ENCODE data around the gene OTOG.

The OTOG gene

GRCh38 chr11:17547051-17547577 is at the start of gene OTOG:
TSS of gene OTOG (plus strand) at chr11:17547259. CDS start at chr11:17547373, 114 bp downstream.
- no peak for DNase-seq

- DNase-seq, result no peak
Measured at GRCh38 chr11:17498058-17498457, 49.0 kb upstream of the OTOG start.

GRCh38 chr11:17498475-17498874 is 48.6 kb upstream of the OTOG start:
- DNase-seq, result no peak

GRCh38 chr11:17500673-17501072 is 46.4 kb upstream of the OTOG start:
- no peak for DNase-seq

- DNase-seq, result no peak
Measured at GRCh38 chr11:17502630-17503029, 44.4 kb upstream of the OTOG start.

GRCh38 chr11:17504330-17505107 is 42.5 kb upstream of the OTOG start:
- peak; percentile 67 for DNase-seq

GRCh38 chr11:17505146-17505545 is 41.9 kb upstream of the OTOG start:
- DNase-seq, result no peak

- no peak for DNase-seq
Measured at GRCh38 chr11:17506314-17506713, 40.7 kb upstream of the OTOG start.

- no peak for DNase-seq
Measured at GRCh38 chr11:17506942-17507341, 40.1 kb upstream of the OTOG start.

- no peak for DNase-seq
Measured at GRCh38 chr11:17507773-17508172, 39.3 kb upstream of the OTOG start.

- no peak for DNase-seq
Measured at GRCh38 chr11:17508306-17508705, 38.8 kb upstream of the OTOG start.

GRCh38 chr11:17508791-17509190 is 38.3 kb upstream of the OTOG start:
- DNase-seq, result no peak

- no peak for DNase-seq
Measured at GRCh38 chr11:17510507-17511206, 36.4 kb upstream of the OTOG start.

- DNase-seq, result no peak
Measured at GRCh38 chr11:17511571-17511970, 35.5 kb upstream of the OTOG start.

GRCh38 chr11:17512101-17512500 is 35.0 kb upstream of the OTOG start:
- no peak for DNase-seq

GRCh38 chr11:17513853-17514252 is 33.2 kb upstream of the OTOG start:
- no peak for DNase-seq

GRCh38 chr11:17514476-17514875 is 32.6 kb upstream of the OTOG start:
- no peak for DNase-seq

GRCh38 chr11:17515443-17516176 is 31.4 kb upstream of the OTOG start:
- no peak for DNase-seq

- no peak for DNase-seq
Measured at GRCh38 chr11:17516551-17517150, 30.4 kb upstream of the OTOG start.

- DNase-seq, result no peak
Measured at GRCh38 chr11:17517186-17517585, 29.9 kb upstream of the OTOG start.

- no peak for DNase-seq
Measured at GRCh38 chr11:17518366-17518765, 28.7 kb upstream of the OTOG start.

GRCh38 chr11:17519061-17519885 is 27.8 kb upstream of the OTOG start:
- no peak for DNase-seq

All from stimulated activated naive CD4-positive, alpha-beta T cell treated with Interleukin-2 at 50 U/mL for 16 hours (primary cell).